ENCODE data around the gene GPR108. TPM values are rescaled to one million over a fixed set of nuclear protein-coding genes. Genes with fewer than 3 reads are reported as not detected.

GPR108 gene
- total RNA-seq, 1 experiment from 2014 or later: 53.6 TPM

DNA sequence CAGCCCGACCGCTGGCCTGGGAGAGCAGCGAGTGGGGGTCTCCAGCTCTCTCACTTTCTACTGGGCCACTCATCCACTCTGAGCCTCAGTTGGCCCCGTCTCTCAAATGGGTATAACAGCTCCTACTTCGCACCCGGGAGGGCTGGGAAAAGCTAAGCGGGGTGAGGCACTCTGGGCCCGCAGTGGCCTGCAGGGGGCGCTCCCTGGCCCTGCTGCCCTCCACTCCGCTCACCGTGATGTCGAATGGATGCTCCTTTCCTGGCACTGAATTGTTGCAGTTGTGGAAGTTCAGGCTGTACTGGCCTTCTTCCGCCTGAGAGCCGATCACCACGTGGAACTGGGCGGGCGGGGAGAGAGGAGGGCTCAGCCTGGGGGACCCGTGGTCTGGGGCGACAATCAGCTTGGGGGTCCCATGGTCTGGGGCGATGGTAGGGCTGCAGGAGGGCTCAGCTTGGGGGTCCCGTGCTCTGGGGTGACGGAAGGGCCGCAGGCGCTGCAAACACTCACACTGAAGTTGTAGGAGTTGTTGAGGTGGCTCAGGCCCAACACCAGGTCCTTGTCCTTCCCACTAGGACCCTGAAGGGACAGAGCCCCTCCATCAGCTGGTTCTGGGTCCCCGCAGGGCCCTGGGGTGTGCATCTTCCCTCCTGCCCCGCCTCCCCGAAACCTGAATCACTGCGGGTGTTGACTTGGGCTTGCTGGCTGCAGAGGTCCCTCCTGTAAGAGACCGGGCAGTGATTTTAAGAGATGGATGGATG, 3.9 kb downstream of the GPR108 start:
- intact Hi-C loops (cut with micrococcal nuclease; ENCODE audit: unreplicated experiment): no loop called here
- no peak overlapping the region for H3K27ac Mint-ChIP-seq (ENCODE audit: unreplicated experiment)
- Histone ChIP-seq H3K27me3 (replicated peaks; ENCODE audit: control insufficient read depth, insufficient read depth, low read length) (no peaks in the 10 kb centered on the region), H3K4me3 (ENCODE audit: low read depth, low read length) (no peak overlapping the region), H3K4me1 (peaks cover 9% of the 10 kb centered on the region), H3K9me3 (no peaks in the 10 kb centered on the region), H3K36me3 (ENCODE audit: control insufficient read depth, insufficient read depth, low read length) (no peaks in the 10 kb centered on the region; the same call in 1 of the 2 replicates)
- no peak for DNase-seq
- H3K4me3 Mint-ChIP-seq (ENCODE audit: unreplicated experiment): no peak overlapping the region
- no peaks in the 10 kb centered on the region for H3K27me3 Mint-ChIP-seq (ENCODE audit: insufficient read depth, unreplicated experiment)
- BruUV-seq (replicated peaks): no TSS peak
- ChIA-PET POLR2A (no interaction called here), CTCF (no interaction called here)
- TF ChIP-seq, protein P1, sequence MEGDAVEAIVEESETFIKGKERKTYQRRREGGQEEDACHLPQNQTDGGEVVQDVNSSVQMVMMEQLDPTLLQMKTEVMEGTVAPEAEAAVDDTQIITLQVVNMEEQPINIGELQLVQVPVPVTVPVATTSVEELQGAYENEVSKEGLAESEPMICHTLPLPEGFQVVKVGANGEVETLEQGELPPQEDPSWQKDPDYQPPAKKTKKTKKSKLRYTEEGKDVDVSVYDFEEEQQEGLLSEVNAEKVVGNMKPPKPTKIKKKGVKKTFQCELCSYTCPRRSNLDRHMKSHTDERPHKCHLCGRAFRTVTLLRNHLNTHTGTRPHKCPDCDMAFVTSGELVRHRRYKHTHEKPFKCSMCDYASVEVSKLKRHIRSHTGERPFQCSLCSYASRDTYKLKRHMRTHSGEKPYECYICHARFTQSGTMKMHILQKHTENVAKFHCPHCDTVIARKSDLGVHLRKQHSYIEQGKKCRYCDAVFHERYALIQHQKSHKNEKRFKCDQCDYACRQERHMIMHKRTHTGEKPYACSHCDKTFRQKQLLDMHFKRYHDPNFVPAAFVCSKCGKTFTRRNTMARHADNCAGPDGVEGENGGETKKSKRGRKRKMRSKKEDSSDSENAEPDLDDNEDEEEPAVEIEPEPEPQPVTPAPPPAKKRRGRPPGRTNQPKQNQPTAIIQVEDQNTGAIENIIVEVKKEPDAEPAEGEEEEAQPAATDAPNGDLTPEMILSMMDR (IDR thresholded peaks at IDR 0.05; ENCODE audit: insufficient read depth in 1 of 2, low read depth in 1 of 2, low read length in 1 of 2, severe bottlenecking in 1 of 2, unreplicated experiment in 1 of 2): peak in 1 of 2 experiments; percentile 22
- H3K36me3 Mint-ChIP-seq (ENCODE audit: insufficient read depth, unreplicated experiment): peaks cover 34% of the 10 kb centered on the region
- H3K9me3 Mint-ChIP-seq (ENCODE audit: unreplicated experiment): no peaks in the 10 kb centered on the region
- peaks cover 11% of the 10 kb centered on the region for H3K4me1 Mint-ChIP-seq (ENCODE audit: low read depth, unreplicated experiment)

- no TSS peak for BruUV-seq (replicated peaks)
- Histone ChIP-seq H3K27me3 (replicated peaks; ENCODE audit: control insufficient read depth, insufficient read depth, low read length) (no peaks in the 10 kb centered on the region), H3K9me3 (no peaks in the 10 kb centered on the region), H3K4me1 (peaks cover 4% of the 10 kb centered on the region; the same call in 1 of the 2 replicates), H3K36me3 (ENCODE audit: control insufficient read depth, insufficient read depth, low read length) (no peaks in the 10 kb centered on the region; the same call in 1 of the 2 replicates), H3K4me3 (ENCODE audit: low read depth, low read length) (no peak overlapping the region)
- TF ChIP-seq, protein P1 (IDR thresholded peaks at IDR 0.05; ENCODE audit: insufficient read depth in 1 of 2, low read depth in 1 of 2, low read length in 1 of 2, severe bottlenecking in 1 of 2, unreplicated experiment in 1 of 2): no peak
- no peak overlapping the region for H3K27ac Mint-ChIP-seq (ENCODE audit: unreplicated experiment)
- no peak overlapping the region for H3K4me3 Mint-ChIP-seq (ENCODE audit: unreplicated experiment)
- DNase-seq: no peak
- no peaks in the 10 kb centered on the region for H3K27me3 Mint-ChIP-seq (ENCODE audit: insufficient read depth, unreplicated experiment)
- peaks cover 6% of the 10 kb centered on the region for H3K4me1 Mint-ChIP-seq (ENCODE audit: low read depth, unreplicated experiment)
- POLR2A ChIA-PET: no interaction called here
- H3K36me3 Mint-ChIP-seq (ENCODE audit: insufficient read depth, unreplicated experiment): peaks cover 28% of the 10 kb centered on the region
- no peaks in the 10 kb centered on the region for H3K9me3 Mint-ChIP-seq (ENCODE audit: unreplicated experiment)
- CTCF ChIA-PET: no interaction called here
- intact Hi-C loops (cut with micrococcal nuclease; ENCODE audit: unreplicated experiment): no loop called here
Measured at GRCh38 chr19:6732803-6733337, 4.5 kb downstream of the GPR108 start.

GRCh38 chr19:6731822-6732221, 5.6 kb downstream of the GPR108 start:
- Histone ChIP-seq H3K4me1 (peaks cover 4% of the 10 kb centered on the region; the same call in 1 of the 2 replicates), H3K36me3 (ENCODE audit: control insufficient read depth, insufficient read depth, low read length) (no peaks in the 10 kb centered on the region; the same call in 1 of the 2 replicates), H3K4me3 (ENCODE audit: low read depth, low read length) (no peak overlapping the region), H3K27me3 (replicated peaks; ENCODE audit: control insufficient read depth, insufficient read depth, low read length) (no peaks in the 10 kb centered on the region), H3K9me3 (no peaks in the 10 kb centered on the region)
- TF ChIP-seq, protein P1 (IDR thresholded peaks at IDR 0.05; ENCODE audit: insufficient read depth in 1 of 2, low read depth in 1 of 2, low read length in 1 of 2, severe bottlenecking in 1 of 2, unreplicated experiment in 1 of 2): no peak
- ChIA-PET CTCF (no interaction called here), POLR2A (no interaction called here)
- H3K9me3 Mint-ChIP-seq (ENCODE audit: unreplicated experiment): no peaks in the 10 kb centered on the region
- H3K27ac Mint-ChIP-seq (ENCODE audit: unreplicated experiment): no peak overlapping the region
- H3K36me3 Mint-ChIP-seq (ENCODE audit: insufficient read depth, unreplicated experiment): peaks cover 17% of the 10 kb centered on the region
- peaks cover 6% of the 10 kb centered on the region for H3K4me1 Mint-ChIP-seq (ENCODE audit: low read depth, unreplicated experiment)
- intact Hi-C loops (cut with micrococcal nuclease; ENCODE audit: unreplicated experiment): no loop called here
- H3K27me3 Mint-ChIP-seq (ENCODE audit: insufficient read depth, unreplicated experiment): no peaks in the 10 kb centered on the region
- BruUV-seq (replicated peaks): no TSS peak
- no peak for DNase-seq
- H3K4me3 Mint-ChIP-seq (ENCODE audit: unreplicated experiment): no peak overlapping the region

Measured in Caco-2 (cell line).